Measurements from ENCODE around the gene IGDCC3. TPM values are rescaled to one million over a fixed set of nuclear protein-coding genes. Genes with fewer than 3 reads are reported as not detected.

Gene IGDCC3
- total and polyA plus RNA-seq, 2 donors (not counting 3 experiments of a cell fraction or from before 2014, with no cell fraction given) = 0.03 TPM; not detected in 1

DNA sequence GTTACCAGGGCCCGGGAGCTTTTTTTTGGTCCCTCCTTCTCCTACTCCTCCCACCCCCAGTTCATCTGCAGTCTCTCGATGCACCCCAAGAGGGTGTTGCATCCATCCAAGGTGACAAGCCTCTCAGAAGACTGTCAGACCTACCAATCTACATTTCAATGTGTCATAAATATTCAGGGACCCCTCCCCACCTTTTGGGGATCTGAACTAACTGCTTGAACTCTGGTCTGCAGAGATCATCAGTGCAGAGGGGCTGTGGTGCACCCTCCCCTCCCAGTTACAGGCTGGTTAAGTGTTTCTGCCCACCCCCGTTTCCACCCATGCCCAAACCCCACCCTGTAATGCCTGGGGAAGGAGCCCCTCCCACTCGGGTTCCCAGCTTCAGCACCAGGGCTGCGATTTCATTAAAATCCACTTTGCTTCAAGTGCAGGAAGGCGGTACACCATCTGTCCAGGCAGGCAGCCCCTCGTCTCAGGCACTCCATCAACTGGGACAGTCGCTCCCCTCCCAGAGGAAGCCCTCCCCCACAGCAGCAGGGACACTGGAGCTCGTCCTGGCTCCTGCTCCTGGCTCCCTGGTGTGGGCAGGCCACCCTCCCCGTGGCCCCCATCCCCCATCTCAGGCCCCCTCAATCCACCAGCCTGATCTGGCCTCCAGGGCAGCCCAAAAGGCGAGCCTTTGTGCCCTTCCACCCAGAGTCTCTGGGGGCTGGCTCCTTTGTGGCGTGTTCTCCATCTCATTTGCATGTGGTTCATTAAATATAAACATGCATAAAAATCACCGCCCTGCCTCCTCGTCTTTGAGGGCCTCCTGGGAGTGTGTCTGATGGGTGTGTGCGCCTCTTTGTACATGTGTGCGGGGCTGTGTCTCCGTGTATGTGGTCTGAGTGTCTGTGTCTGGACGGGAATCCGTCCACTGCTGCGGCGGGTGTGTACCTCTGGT is 41.0 kb downstream of the IGDCC3 start:
- Histone ChIP-seq H4K20me1 (replicated peaks; ENCODE audit: control insufficient read depth, extremely low read depth, insufficient read depth, low read length) (no peaks in the 10 kb centered on the region), H3K79me2 (ENCODE audit: control insufficient read depth, insufficient read depth, low read length) (no peaks in the 10 kb centered on the region), H2AFZ (ENCODE audit: low read depth, low read length) (no peak overlapping the region), H3K4me3 (replicated peaks in 1 of 3; ENCODE audit: insufficient read depth in 1 of 3, low read depth in 1 of 3, low read length in 3 of 3) (no peak overlapping the region), H3K9ac (replicated peaks; ENCODE audit: extremely low read depth, insufficient read depth, low read length) (no peak overlapping the region), H3K4me1 (ENCODE audit: control insufficient read depth, extremely low read depth, insufficient read depth, low read length) (peaks cover 4% of the 10 kb centered on the region), H3K27ac (ENCODE audit: insufficient read depth, low read depth, low read length) (no peak overlapping the region), H3K4me2 (ENCODE audit: insufficient read depth, low read length) (no peak overlapping the region), H3K27me3 (ENCODE audit: control insufficient read depth in 2 of 2, insufficient read depth in 2 of 2, low read length in 2 of 2) (peaks cover 0 to 3% of the 10 kb centered on the region in 2 experiments), H3K36me3 (ENCODE audit: control insufficient read depth in 2 of 2, extremely low read depth in 1 of 2, insufficient read depth in 2 of 2, low read length in 2 of 2) (no peaks in the 10 kb centered on the region), H3K9me1 (replicated peaks; ENCODE audit: control insufficient read depth, extremely low read depth, insufficient read depth, low read length) (no peaks in the 10 kb centered on the region), H3K9me3 (replicated peaks; ENCODE audit: control insufficient read depth, insufficient read depth, low read length) (no peaks in the 10 kb centered on the region)
- dilution Hi-C loops (cut with MboI; ENCODE audit: extremely low pct_ligation_motif_present, low sequenced_read_pairs) = no loop called here
- POLR2A ChIA-PET = no interaction called here
- DNase-seq (ENCODE audit: low read depth, low spot score) (no peak), FAIRE-seq (no peak)
- no TSS peak for BruUV-seq (replicated peaks)
- CTCF ChIA-PET = interaction anchor here (0.5 to 1.2 kb wide), 2 partner anchors 11 to 62 kb away, joined by 3 read pairs; no protein-coding TSS in a partner anchor
- TF ChIP-seq FOS (IDR thresholded peaks at IDR 0.05; ENCODE audit: borderline replicate concordance, insufficient read depth, low read length) (no peak), POLR2A (IDR thresholded peaks at IDR 0.05; ENCODE audit: low read depth, low read length) (no peak)
- intact Hi-C loops (cut with micrococcal nuclease) = no loop called here

DNA sequence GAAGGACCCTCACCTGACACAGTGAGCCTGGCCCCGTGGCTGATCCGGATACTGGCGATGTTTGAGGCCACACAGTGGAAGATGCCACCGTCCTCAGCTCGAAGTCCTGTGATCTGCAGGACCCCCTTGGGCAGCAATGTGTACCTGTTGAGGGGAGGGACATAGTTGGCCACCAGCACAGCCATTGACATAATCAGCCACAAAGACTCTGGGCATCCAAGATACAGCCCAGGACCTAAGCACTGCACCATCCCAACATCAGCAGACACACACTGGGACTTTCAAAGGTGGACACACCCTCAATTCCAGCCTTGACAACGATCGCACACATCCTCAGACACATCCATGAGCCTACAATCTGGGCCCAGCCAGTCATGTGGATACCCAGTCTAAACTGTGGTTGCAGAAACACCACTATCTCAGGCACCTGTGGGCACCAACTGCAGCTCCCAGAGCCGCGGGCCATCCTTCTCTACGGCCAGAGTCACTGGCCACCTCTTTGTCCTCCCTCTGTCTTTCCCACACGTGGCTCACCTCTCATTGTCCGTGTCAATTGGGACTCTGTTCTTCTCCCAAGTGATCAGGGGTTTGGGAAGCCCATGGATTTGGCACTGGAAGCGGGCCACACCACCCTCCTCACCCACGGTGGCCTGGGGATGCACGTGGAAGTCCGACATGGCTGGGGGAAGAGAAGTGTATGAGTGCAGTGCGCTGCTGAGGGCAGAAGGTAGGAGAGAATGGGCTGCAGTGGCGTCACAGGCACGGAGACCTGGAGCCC is 42.3 kb downstream of the IGDCC3 start:
- dilution Hi-C loops (cut with MboI; ENCODE audit: extremely low pct_ligation_motif_present, low sequenced_read_pairs) (no loop called here), intact Hi-C loops (cut with micrococcal nuclease) (no loop called here)
- Histone ChIP-seq H3K79me2 (ENCODE audit: control insufficient read depth, insufficient read depth, low read length) (no peaks in the 10 kb centered on the region), H3K9ac (replicated peaks; ENCODE audit: extremely low read depth, insufficient read depth, low read length) (no peak overlapping the region), H3K9me3 (replicated peaks; ENCODE audit: control insufficient read depth, insufficient read depth, low read length) (no peaks in the 10 kb centered on the region), H3K9me1 (replicated peaks; ENCODE audit: control insufficient read depth, extremely low read depth, insufficient read depth, low read length) (no peaks in the 10 kb centered on the region), H3K27me3 (ENCODE audit: control insufficient read depth in 2 of 2, insufficient read depth in 2 of 2, low read length in 2 of 2) (peaks cover 0 to 3% of the 10 kb centered on the region in 2 experiments), H3K4me1 (ENCODE audit: control insufficient read depth, extremely low read depth, insufficient read depth, low read length) (peaks cover 4% of the 10 kb centered on the region), H3K36me3 (ENCODE audit: control insufficient read depth in 2 of 2, extremely low read depth in 1 of 2, insufficient read depth in 2 of 2, low read length in 2 of 2) (no peaks in the 10 kb centered on the region), H3K4me3 (replicated peaks in 1 of 3; ENCODE audit: insufficient read depth in 1 of 3, low read depth in 1 of 3, low read length in 3 of 3) (no peak overlapping the region), H3K4me2 (ENCODE audit: insufficient read depth, low read length) (no peak overlapping the region), H4K20me1 (replicated peaks; ENCODE audit: control insufficient read depth, extremely low read depth, insufficient read depth, low read length) (no peaks in the 10 kb centered on the region), H3K27ac (ENCODE audit: insufficient read depth, low read depth, low read length) (no peak overlapping the region), H2AFZ (ENCODE audit: low read depth, low read length) (no peak overlapping the region)
- POLR2A ChIA-PET = no interaction called here
- no peak for DNase-seq (ENCODE audit: low read depth, low spot score)
- no TSS peak for BruUV-seq (replicated peaks)
- TF ChIP-seq POLR2A (IDR thresholded peaks at IDR 0.05; ENCODE audit: low read depth, low read length) = no peak
- TF ChIP-seq, protein P1, sequence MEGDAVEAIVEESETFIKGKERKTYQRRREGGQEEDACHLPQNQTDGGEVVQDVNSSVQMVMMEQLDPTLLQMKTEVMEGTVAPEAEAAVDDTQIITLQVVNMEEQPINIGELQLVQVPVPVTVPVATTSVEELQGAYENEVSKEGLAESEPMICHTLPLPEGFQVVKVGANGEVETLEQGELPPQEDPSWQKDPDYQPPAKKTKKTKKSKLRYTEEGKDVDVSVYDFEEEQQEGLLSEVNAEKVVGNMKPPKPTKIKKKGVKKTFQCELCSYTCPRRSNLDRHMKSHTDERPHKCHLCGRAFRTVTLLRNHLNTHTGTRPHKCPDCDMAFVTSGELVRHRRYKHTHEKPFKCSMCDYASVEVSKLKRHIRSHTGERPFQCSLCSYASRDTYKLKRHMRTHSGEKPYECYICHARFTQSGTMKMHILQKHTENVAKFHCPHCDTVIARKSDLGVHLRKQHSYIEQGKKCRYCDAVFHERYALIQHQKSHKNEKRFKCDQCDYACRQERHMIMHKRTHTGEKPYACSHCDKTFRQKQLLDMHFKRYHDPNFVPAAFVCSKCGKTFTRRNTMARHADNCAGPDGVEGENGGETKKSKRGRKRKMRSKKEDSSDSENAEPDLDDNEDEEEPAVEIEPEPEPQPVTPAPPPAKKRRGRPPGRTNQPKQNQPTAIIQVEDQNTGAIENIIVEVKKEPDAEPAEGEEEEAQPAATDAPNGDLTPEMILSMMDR (IDR thresholded peaks at IDR 0.05; ENCODE audit: extremely low read depth in 1 of 2, insufficient read depth in 1 of 2, low read depth in 1 of 2, low read length in 2 of 2) = no peak
- no peak for TF ChIP-seq JUN (IDR thresholded peaks at IDR 0.05; ENCODE audit: borderline replicate concordance, insufficient read depth, insufficient read length, low read depth)
- TF ChIP-seq GATA2 (IDR thresholded peaks at IDR 0.05; ENCODE audit: insufficient read depth, insufficient read length, low read depth, low read length) = no peak
- no peak for TF ChIP-seq FOS (IDR thresholded peaks at IDR 0.05; ENCODE audit: borderline replicate concordance, insufficient read depth, low read length)
- TF ChIP-seq, protein P2, sequence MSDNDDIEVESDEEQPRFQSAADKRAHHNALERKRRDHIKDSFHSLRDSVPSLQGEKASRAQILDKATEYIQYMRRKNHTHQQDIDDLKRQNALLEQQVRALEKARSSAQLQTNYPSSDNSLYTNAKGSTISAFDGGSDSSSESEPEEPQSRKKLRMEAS (IDR thresholded peaks at IDR 0.05; ENCODE audit: insufficient read depth, insufficient read length) = no peak
- no peak for TF ChIP-seq POLR2AphosphoS5 (IDR thresholded peaks at IDR 0.05; ENCODE audit: insufficient read depth, low read depth, low read length)
- TF ChIP-seq MYC (IDR thresholded peaks at IDR 0.05; ENCODE audit: low read depth, low read length) = no peak
- TF ChIP-seq EZH2 (IDR thresholded peaks at IDR 0.05; ENCODE audit: borderline replicate concordance, low read depth, low read length, severe bottlenecking) = no peak
- CTCF ChIA-PET = interaction anchor here (0.5 kb wide), 1 partner anchor 10 kb away, joined by 3 read pairs; no protein-coding TSS in a partner anchor
- FAIRE-seq = no peak
